Chondrocyte (in vitro differentiated cells): Measurements from ENCODE around the gene MRPL24. TPM values are rescaled to one million over a fixed set of nuclear protein-coding genes. Genes with fewer than 3 reads are reported as not detected.
A peak's percentile ranks its signal among the peaks of the same experiment; 100 is the strongest.

Source experiments
- DNase-seq: peaks from one replicate; pipeline ENCODE4 v3.0.0; 2021; ENCODE audit warnings: mixed read lengths, low spot score
- H3K27ac Mint-ChIP-seq: one replicate; pipeline ENCODE4 v1.8.0; 2021; ENCODE audit warnings: mild to moderate bottlenecking, moderate library complexity, mixed read lengths; ENCODE audit not compliant: unreplicated experiment
- H3K27me3 Mint-ChIP-seq: 2 replicates; pipeline ENCODE4 v1.8.0; 2021; ENCODE audit warnings: low read depth, mixed read lengths
- H3K36me3 Mint-ChIP-seq: 2 replicates; pipeline ENCODE4 v1.8.0; 2021; ENCODE audit warnings: low read depth, mixed read lengths
- H3K4me1 Mint-ChIP-seq: 2 replicates; pipeline ENCODE4 v1.8.0; 2021; ENCODE audit warnings: low read depth, mild to moderate bottlenecking, mixed read lengths
- H3K4me3 Mint-ChIP-seq: one replicate; pipeline ENCODE4 v1.8.0; 2021; ENCODE audit warnings: mild to moderate bottlenecking, moderate library complexity, mixed read lengths; ENCODE audit not compliant: unreplicated experiment
- H3K9me3 Mint-ChIP-seq: 2 replicates; pipeline ENCODE4 v1.8.0; 2021; ENCODE audit warnings: low read depth, mixed read lengths
- CTCF ChIP-seq: fragments of 200-600 bp; sonication (generic); IDR thresholded peaks from 2 replicates; pipeline ENCODE4 v1.5.0; 2021; ENCODE audit warnings: antibody characterized with exemption, mild to moderate bottlenecking, moderate library complexity
- total RNA-seq: library from RNA; stranded (reverse); gene quantifications from 3 replicates; pipeline ENCODE4 v1.2.1, GENCODE V29; 2021

MRPL24 gene
- total RNA-seq, 1 donor from 2014 or later, result 40.3 TPM

GRCh38 chr1:156693848-156694689 is 46.8 kb downstream of the MRPL24 start:
- H3K27ac Mint-ChIP-seq, result peak overlapping the region; percentile 27
- H3K4me1 Mint-ChIP-seq, result peaks cover 52% of the 10 kb centered on the region
- no peak overlapping the region for H3K4me3 Mint-ChIP-seq
- H3K27me3 Mint-ChIP-seq, result peaks cover 1% of the 10 kb centered on the region
- TF ChIP-seq CTCF, result no peak
- peaks cover 5% of the 10 kb centered on the region for H3K36me3 Mint-ChIP-seq
- no peak for DNase-seq
- no peaks in the 10 kb centered on the region for H3K9me3 Mint-ChIP-seq

- DNase-seq, result no peak
- Mint-ChIP-seq H3K27me3 (peaks cover 1% of the 10 kb centered on the region), H3K4me1 (peaks cover 54% of the 10 kb centered on the region), H3K36me3 (no peaks in the 10 kb centered on the region), H3K27ac (peak overlapping the region; percentile 42), H3K4me3 (no peak overlapping the region), H3K9me3 (no peaks in the 10 kb centered on the region)
- TF ChIP-seq CTCF, result no peak
Measured at GRCh38 chr1:156692925-156693847, 47.7 kb downstream of the MRPL24 start.

- no peak overlapping the region for H3K27ac Mint-ChIP-seq
- peaks cover 54% of the 10 kb centered on the region for H3K4me1 Mint-ChIP-seq
- no peak overlapping the region for H3K4me3 Mint-ChIP-seq
Measured at GRCh38 chr1:156692441-156692924, 48.4 kb downstream of the MRPL24 start.

GRCh38 chr1:156691665-156692440 is 49.0 kb downstream of the MRPL24 start:
- H3K27ac Mint-ChIP-seq, result no peak overlapping the region
- no peaks in the 10 kb centered on the region for H3K9me3 Mint-ChIP-seq
- H3K27me3 Mint-ChIP-seq, result peaks cover 1% of the 10 kb centered on the region

More at GRCh38 chr1:156692441-156692924, 48.4 kb downstream of the MRPL24 start:
- no peaks in the 10 kb centered on the region for H3K9me3 Mint-ChIP-seq
- H3K27me3 Mint-ChIP-seq, result peaks cover 1% of the 10 kb centered on the region
- no peak for TF ChIP-seq CTCF
- no peaks in the 10 kb centered on the region for H3K36me3 Mint-ChIP-seq
- DNase-seq, result no peak

More at GRCh38 chr1:156691665-156692440, 49.0 kb downstream of the MRPL24 start:
- Mint-ChIP-seq H3K4me1 (peaks cover 54% of the 10 kb centered on the region), H3K4me3 (no peak overlapping the region), H3K36me3 (no peaks in the 10 kb centered on the region)
- no peak for DNase-seq
- peak; percentile 43 for TF ChIP-seq CTCF
